Non-pigmented ciliary epithelial cell (primary cell): ENCODE data around the gene SUSD6.

Experiments used
- DNase-seq: peaks from one replicate; pipeline ENCODE4 v3.0.0-alpha.2; 2010; ENCODE audit warnings: low read depth

The SUSD6 gene

GRCh38 chr14:69650948-69651369 lies 39.6 kb downstream of the SUSD6 start:
- DNase-seq, result no peak

- DNase-seq, result no peak
Observed at GRCh38 chr14:69651664-69652063, 40.3 kb downstream of the SUSD6 start.

GRCh38 chr14:69652942-69653684 lies 41.7 kb downstream of the SUSD6 start:
- DNase-seq, result no peak

GRCh38 chr14:69654116-69654515 lies 42.7 kb downstream of the SUSD6 start:
- no peak for DNase-seq

GRCh38 chr14:69657950-69658355 lies 46.6 kb downstream of the SUSD6 start:
- DNase-seq, result no peak

- DNase-seq, result no peak
Observed at GRCh38 chr14:69658664-69659261, 47.4 kb downstream of the SUSD6 start.

GRCh38 chr14:69660344-69661193 lies 49.2 kb downstream of the SUSD6 start:
- no peak for DNase-seq

- no peak for DNase-seq
Observed at GRCh38 chr14:69661194-69661537, 49.8 kb downstream of the SUSD6 start.

GRCh38 chr14:69662636-69663299 lies 51.4 kb downstream of the SUSD6 start:
- DNase-seq, result no peak

GRCh38 chr14:69663300-69663643 lies 51.9 kb downstream of the SUSD6 start:
- no peak for DNase-seq

- no peak for DNase-seq
Observed at GRCh38 chr14:69664265-69664664, 52.9 kb downstream of the SUSD6 start.

GRCh38 chr14:69664865-69665526 lies 53.6 kb downstream of the SUSD6 start:
- DNase-seq, result no peak

GRCh38 chr14:69665631-69666030 lies 54.2 kb downstream of the SUSD6 start:
- no peak for DNase-seq

- DNase-seq, result no peak
Observed at GRCh38 chr14:69666112-69666511, 54.7 kb downstream of the SUSD6 start.

- DNase-seq, result no peak
Observed at GRCh38 chr14:69666690-69667211, 55.4 kb downstream of the SUSD6 start.

GRCh38 chr14:69667938-69668335 lies 56.5 kb downstream of the SUSD6 start:
- no peak for DNase-seq

- DNase-seq, result no peak
Observed at GRCh38 chr14:69669375-69669774, 58.0 kb downstream of the SUSD6 start.

- DNase-seq, result no peak
Observed at GRCh38 chr14:69670093-69670492, 58.7 kb downstream of the SUSD6 start.

- no peak for DNase-seq
Observed at GRCh38 chr14:69671365-69672030, 60.1 kb downstream of the SUSD6 start.

- DNase-seq, result no peak
Observed at GRCh38 chr14:69672356-69672755, 61.0 kb downstream of the SUSD6 start.

- DNase-seq, result no peak
Observed at GRCh38 chr14:69673104-69673503, 61.7 kb downstream of the SUSD6 start.
